Breast epithelium (tissue), 3 donors: Measurements from ENCODE around the gene TM7SF2.

Source experiments
- POLR2A ChIP-seq: fragments of 450-650 bp; IDR thresholded peaks from one replicate; pipeline ENCODE4 v1.6.1; 2016; ENCODE audit warnings: antibody characterized with exemption, mild to moderate bottlenecking, moderate library complexity
- POLR2AphosphoS5 ChIP-seq, 3 donors: sonication (generic); formaldehyde crosslinking; IDR thresholded peaks; one replicate each; pipeline ENCODE4 v1.6.1; 2017; ENCODE audit warnings: antibody characterized with exemption in 3 of 3
- TF ChIP-seq, protein P1 (sequence below), 3 donors: fragments of 450-650 bp; IDR thresholded peaks; one replicate each; pipeline ENCODE4 v1.5.1; 2016 to 2017; ENCODE audit warnings: antibody characterized with exemption in 3 of 3, mild to moderate bottlenecking in 3 of 3, moderate library complexity in 3 of 3

DNA sequence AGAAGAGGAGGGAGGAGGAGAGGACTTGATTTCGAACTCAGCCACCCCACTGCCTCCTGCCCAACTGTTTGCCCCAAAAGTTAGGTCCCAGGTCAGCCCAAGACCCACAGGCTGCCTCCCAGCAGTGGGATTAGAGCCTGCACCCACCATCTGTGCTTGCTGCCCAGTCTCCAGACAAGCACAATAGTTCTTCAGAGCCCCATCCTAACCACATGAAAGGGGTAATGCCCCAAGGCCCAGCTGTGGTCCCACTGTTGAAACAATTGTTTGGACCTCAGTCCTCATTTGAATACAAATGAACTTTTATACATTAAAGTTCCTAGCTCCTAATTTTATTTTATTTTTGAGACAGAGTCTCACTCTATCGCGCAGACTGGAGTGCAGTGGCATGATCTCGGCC, 21.0 kb upstream of the TM7SF2 start:
- TF ChIP-seq, protein P1, sequence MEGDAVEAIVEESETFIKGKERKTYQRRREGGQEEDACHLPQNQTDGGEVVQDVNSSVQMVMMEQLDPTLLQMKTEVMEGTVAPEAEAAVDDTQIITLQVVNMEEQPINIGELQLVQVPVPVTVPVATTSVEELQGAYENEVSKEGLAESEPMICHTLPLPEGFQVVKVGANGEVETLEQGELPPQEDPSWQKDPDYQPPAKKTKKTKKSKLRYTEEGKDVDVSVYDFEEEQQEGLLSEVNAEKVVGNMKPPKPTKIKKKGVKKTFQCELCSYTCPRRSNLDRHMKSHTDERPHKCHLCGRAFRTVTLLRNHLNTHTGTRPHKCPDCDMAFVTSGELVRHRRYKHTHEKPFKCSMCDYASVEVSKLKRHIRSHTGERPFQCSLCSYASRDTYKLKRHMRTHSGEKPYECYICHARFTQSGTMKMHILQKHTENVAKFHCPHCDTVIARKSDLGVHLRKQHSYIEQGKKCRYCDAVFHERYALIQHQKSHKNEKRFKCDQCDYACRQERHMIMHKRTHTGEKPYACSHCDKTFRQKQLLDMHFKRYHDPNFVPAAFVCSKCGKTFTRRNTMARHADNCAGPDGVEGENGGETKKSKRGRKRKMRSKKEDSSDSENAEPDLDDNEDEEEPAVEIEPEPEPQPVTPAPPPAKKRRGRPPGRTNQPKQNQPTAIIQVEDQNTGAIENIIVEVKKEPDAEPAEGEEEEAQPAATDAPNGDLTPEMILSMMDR (IDR thresholded peaks at IDR 0.05), result no peak
- TF ChIP-seq POLR2A, result no peak
- no peak for TF ChIP-seq POLR2AphosphoS5 (IDR thresholded peaks at IDR 0.05)
